Measurements from ENCODE around the gene IQGAP1.
"Not testable (repeated sequence)": the region's sequence is repeated elsewhere in the genome, so short reads cannot be mapped to it uniquely, and the experiment has no call there.

IQGAP1 gene, protein sequence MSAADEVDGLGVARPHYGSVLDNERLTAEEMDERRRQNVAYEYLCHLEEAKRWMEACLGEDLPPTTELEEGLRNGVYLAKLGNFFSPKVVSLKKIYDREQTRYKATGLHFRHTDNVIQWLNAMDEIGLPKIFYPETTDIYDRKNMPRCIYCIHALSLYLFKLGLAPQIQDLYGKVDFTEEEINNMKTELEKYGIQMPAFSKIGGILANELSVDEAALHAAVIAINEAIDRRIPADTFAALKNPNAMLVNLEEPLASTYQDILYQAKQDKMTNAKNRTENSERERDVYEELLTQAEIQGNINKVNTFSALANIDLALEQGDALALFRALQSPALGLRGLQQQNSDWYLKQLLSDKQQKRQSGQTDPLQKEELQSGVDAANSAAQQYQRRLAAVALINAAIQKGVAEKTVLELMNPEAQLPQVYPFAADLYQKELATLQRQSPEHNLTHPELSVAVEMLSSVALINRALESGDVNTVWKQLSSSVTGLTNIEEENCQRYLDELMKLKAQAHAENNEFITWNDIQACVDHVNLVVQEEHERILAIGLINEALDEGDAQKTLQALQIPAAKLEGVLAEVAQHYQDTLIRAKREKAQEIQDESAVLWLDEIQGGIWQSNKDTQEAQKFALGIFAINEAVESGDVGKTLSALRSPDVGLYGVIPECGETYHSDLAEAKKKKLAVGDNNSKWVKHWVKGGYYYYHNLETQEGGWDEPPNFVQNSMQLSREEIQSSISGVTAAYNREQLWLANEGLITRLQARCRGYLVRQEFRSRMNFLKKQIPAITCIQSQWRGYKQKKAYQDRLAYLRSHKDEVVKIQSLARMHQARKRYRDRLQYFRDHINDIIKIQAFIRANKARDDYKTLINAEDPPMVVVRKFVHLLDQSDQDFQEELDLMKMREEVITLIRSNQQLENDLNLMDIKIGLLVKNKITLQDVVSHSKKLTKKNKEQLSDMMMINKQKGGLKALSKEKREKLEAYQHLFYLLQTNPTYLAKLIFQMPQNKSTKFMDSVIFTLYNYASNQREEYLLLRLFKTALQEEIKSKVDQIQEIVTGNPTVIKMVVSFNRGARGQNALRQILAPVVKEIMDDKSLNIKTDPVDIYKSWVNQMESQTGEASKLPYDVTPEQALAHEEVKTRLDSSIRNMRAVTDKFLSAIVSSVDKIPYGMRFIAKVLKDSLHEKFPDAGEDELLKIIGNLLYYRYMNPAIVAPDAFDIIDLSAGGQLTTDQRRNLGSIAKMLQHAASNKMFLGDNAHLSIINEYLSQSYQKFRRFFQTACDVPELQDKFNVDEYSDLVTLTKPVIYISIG (N-terminal part only)

DNA sequence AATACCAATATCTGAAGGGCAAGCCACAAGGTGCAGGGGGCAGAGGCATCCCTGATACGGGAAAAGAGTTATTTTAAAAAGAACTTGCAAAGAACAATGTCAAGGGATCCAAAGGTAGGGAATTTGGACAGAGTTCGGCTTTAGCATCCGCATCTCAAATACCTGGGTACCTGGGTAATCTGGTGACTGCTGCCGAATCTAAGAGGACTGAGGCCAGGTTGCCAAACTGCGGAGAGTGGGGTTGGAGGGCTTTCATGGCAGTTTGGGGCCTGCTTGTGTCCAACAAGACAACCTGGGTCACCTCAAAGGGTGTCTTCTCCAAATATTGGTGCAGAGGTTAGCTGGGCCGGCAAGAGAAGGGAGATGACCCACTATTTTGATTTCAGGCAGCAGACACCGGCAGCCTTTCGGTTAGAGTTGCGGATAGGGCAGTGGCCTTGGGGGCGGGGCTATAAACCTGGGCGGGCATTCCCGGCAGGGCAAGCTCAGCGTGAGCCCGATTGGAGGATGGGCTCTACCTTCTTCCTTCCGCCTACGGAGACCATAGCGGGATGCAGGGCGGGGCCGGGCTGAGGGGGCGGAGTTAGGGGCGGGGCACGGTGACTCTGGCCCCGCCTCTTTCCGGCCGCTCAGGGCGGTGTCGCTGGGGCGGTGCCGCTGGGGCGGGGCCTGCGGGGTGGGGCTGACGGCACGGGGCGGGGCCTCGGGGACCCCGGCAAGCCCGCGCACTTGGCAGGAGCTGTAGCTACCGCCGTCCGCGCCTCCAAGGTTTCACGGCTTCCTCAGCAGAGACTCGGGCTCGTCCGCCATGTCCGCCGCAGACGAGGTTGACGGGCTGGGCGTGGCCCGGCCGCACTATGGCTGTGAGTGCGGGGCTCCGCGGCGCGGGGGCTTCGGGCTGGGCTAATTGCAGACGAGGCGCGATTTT, at the start of gene IQGAP1:
Gene IQGAP1 (plus strand): TSS at position 709 of the 928 bp plus-strand sequence. CDS start 100 bp downstream, at position 809.
- DNase-seq (ENCODE audit: low spot score), result peak; percentile 96

DNA sequence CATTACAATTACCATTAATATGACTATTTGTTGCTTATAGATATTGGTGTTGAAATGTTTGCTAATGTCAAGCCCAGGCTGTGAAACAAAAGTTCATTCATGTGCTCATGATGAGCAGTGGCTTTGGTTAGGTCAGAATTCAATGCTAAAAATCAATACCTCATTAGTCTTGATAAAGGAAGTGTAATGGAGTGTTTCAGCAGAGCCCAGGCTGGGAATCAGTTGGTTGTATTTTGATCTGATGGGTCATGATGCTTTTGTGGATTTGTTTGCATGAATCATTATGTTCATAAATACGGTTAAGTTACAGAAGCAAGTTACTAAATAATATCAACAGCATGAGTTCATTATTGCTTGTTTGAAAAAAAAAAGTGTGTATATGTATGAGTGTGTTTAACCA, 49.5 kb upstream of the IQGAP1 start:
- DNase-seq (ENCODE audit: low spot score), result no peak

DNA sequence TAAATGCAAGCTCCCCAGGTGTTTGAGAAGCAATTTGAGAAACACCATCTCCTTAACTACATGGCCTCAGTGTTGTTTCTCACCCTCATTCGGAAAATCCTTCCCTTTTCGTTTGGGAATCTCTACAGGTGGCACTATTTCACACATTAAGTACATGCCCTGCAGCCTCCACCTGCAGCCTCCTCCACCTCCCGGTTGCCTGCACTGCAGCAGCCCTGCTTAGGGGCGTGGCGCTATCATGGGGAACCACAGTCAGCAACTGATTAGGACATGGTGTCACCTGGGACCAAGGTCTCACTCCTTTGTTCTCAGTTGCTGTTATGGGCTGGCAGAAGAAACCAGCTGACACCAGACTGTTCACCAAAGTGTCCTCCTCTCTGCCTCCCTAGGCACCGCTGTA, 47.7 kb upstream of the IQGAP1 start:
- no peak for DNase-seq (ENCODE audit: low spot score)

DNA sequence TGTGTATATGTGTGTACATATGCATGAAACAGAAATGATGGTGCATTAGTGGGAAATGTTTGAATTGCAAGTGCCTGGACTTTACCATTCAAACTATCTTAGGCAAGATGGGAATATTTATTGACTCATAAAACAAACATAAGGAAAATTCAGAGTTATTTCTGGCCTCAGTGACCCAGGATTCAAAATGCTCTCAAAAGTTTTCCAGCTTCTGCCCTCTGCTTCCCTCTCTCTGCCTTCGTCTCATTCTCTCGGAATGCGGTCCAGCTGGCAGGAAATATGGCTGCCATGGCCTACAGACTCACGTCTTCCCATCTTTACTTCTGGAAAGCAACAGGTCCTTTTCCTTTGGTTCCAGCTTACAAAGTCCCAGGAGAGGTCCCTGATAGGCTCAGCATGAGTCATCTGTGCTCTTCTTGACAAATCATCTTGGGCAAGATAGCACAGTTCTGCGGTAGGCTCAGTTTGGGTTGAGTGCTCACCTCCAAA, 44.7 kb upstream of the IQGAP1 start:
- DNase-seq (ENCODE audit: low spot score), result no peak

DNA sequence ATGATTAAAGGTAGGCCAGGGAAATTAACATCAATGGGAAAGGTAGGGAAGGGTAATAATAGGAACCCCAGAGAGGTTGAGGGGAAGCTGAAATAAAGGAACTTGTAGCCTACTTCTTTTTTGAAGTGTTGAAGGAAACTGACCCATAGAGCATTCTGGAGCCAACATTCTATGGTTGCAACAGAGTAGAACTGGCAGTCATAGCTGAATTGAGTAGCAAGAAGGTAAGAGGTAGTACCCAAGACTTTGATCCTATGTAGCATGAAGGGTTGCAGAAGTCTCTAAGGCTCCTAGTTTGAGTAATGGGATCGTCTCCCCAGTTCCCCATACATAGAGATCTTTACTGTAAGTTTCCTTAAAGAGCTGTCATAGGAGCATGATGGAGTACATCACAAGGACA, 43.4 kb upstream of the IQGAP1 start:
- no peak for DNase-seq (ENCODE audit: low spot score)

DNA sequence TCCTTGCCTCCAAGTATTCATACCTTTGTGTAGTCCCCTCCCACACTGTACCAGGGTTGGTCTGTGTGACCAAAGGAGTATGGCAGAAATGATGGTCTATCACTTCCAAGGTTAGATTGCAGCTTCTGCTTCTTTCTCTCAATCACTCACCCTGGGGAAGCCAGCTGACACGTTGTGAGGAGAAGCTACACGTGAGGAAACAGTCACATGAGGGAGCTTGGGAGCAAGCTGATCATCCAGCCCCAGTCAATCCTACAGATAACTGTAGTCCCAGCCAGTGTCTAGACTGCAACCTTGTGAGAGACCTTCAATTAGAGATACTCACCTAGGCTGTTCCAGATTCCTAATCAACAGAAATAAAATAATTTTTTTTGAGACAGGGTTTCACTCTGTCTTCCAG, 42.2 kb upstream of the IQGAP1 start:
- DNase-seq (ENCODE audit: low spot score), result no peak

DNA sequence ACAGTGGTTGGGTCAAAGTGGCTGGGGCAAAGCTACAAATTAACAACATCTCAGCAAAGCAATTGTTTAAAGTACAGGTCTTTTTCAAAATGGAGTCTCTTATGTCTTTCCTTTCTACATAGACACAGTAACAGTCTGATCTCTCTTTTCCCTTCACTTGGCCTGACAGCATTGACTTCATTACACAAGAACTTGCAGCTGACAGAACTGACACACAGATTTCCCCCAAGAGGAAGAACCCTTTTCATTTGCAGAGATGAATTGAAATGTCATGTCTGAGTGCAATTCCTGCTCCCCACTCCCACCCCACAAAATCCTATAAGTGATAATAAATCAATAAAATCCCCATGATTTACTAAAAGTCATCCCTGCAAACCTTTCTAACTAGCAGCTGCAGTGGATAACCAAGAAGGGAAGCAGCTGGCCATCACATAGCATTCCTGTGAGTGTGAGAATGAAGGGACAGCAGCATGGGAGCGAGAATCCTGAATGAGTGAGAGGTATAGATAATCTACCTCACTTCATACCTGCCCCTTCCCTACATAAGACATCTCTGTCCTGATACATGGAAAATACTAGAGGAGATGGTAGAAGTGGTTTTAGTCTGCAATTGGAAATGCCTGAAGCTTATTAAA, 40.5 kb upstream of the IQGAP1 start:
- not testable (repeated sequence) for DNase-seq (ENCODE audit: low spot score)

DNA sequence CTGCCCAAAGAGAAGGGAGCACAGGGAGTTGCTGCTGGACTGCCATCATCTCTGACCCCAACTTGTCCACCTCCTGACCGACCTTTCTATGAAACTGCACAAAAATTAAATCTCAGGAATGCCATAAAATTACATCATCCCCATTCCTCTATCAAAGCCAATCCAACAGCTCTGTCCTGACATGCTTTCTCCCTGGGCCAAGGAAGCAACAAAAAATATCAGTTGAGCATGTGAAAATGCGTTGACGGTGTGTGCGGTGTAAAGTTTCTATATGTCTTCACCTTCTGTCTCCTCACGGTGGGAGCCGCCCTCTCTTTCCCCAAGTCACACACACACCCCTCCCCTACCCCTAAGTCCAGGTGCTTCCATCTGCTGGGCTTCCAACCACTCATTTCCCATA, 39.6 kb upstream of the IQGAP1 start:
- DNase-seq (ENCODE audit: low spot score), result no peak

DNA sequence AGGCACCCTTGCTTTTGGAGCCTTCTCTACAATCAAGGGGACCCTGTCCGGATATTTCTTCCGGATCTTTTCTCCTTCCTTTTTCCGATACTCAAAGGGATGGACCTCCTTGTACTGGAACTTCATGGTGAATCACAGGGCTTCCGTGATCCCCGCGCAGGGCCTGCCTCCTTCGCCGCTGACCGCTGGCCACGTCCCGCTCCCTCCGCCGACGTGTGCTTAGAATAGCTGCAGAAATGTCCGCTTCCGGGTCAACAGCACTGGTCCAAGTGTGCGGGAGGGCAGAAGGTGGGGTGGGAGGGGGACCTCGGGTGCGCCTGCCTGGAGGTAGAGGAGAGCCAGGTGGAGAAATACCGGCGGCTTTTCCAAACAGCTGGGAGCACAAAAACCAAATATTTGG, 39.0 kb upstream of the IQGAP1 start:
- DNase-seq (ENCODE audit: low spot score), result no peak

DNA sequence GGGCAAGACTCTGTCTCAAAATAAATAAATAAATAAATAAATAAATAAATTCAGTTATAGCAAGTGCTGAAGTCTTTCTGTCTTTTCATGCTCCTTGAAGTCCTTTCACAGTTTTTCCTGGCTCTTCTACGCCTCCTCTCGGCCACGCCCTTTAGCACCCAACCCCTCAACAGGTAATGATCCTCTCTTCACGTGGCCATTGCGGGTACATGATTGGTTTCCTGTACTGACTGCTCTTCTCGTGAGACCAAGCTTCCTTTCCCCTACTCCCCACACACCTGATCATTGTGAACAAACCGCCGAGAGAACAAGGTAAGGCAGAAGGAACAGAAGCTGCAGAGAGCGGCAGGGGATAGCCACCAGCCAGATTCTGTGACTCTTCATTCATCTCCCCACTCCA, 38.2 kb upstream of the IQGAP1 start:
- no peak for DNase-seq (ENCODE audit: low spot score)

DNA sequence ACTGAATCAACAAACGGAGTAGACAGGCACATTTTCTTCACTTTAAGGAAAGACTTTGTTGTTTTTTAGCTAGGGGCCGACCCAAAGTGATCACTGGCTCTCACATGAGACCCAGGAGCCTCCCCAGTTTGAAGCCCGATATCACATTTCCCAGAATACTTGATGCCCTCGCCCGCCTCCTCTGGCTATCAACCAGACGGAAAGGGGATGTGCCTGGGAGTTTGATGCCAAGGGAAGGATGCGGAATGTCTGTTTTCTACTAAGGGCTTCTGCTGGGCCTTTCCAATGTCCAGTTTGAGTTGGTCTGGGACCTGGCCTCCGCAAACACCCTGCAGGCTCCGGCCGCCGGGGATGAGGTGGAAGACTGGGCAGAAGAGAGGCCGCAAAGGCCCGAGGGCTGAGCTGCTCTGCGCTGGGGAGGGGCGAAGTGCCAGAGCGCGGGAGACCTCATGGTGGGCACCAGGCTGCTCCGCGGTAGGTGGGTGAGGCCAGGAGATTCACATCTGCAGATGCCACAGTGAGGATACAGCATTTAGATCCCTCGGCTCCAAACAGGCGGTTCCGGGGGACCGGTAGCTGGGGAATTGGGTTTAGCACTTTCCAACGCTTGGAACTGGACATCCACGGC, 36.4 kb upstream of the IQGAP1 start:
- peak; percentile 34 for DNase-seq (ENCODE audit: low spot score)

DNA sequence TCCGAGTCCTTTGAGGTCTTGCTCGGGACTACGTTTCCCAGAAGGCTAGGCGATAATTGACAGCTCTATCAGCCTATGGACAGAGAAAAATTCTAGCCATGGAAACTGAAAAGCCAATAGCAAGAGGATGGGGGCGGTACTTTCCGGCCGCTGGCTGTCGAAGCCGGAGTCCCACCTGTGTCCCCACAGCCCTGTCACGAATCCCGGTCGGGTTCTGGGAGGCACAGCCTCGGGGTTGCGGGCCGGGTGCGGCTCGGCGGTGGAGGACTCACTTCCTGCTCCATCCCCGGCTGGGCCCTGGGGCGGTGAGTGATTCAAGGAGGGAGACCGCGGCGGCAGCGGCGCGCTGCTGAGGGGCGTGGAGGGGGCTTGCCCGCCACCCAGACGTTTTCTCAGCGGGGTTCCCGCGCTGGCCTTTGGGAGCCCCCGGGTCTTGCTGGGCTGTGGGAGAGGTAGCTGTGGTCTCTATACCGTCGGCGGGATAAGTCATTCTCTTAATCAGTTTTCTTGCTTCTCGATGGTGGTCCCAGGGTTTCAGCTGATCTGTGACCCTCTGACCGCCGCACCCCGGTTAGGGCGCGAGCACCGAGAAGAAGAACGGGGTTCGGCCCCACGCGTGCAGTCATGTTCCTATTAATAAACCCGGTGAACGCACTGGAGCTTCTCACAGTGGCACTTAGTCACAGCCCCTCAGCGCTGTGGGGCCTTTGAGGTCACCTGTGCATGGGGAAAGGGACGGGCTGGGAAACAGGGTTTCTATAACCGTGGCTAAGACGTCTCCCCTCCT, 35.7 kb upstream of the IQGAP1 start, which contains the start of gene ZNF774:
Gene ZNF774 (plus strand): TSS at position 178 of the 787 bp plus-strand sequence. CDS start 2,377 bp downstream, outside the sequence.
- peak; percentile 99 for DNase-seq (ENCODE audit: low spot score)

DNA sequence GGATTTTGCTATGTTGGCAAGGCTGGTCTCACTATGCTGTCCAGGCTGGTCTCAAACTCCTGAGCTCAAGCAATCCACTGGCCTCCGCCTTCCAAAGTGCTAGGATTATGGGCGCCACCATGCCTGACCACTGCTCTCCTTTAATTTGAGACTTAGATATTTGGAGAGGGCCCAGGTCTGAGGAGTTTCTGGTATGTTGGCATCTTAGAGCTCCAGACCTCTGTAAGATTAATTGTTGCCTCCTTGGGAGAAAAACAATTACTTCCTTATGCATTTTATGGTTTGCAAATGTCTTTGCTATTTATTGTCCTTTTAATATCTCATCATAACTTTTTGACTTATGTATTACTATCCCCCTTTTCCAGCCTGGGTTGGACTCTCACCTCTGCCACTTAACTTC, 33.1 kb upstream of the IQGAP1 start:
- DNase-seq (ENCODE audit: low spot score), result no peak

DNA sequence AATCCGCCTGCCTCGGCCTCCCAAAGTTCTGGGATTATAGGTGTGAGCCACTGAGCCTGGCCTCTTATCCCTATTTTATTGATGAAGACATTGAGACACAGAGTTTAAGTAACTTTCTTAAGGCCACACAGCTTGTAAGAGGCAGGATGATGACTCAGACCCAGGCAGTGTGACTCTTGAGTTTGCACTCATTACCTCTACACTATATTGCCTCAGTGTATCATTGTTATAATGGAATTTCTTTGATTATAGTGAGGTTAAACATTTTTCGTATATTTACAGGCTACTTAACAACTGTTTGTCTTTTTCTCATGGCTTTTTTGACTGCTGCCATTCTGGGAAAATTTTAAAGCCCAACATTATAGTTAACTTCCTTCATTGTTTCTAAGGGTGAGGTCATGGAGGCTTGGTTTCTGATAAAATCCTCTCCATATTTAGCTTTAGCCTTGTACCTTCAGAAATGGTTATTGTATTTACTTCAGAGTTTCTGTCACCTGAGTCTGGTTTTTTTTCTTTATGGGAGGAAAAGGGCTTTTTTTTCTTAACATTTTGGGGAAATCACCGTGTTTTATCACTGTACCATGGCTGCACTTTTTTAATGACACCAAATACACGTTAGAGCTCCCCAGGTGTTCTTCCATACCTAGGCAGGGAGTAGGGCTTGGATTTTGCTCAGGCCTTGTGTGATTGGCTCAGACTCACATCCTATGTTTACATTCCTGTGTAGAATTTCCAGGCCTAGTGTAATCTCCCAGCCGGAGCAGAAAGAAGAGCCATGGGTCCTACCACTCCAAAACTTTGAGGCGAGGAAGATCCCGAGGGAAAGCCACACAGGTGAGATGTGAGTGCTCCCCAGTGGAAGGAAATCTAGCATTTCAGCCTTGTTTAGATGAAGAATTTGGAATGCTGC, 29.7 kb upstream of the IQGAP1 start:
- no peak for DNase-seq (ENCODE audit: low spot score)

DNA sequence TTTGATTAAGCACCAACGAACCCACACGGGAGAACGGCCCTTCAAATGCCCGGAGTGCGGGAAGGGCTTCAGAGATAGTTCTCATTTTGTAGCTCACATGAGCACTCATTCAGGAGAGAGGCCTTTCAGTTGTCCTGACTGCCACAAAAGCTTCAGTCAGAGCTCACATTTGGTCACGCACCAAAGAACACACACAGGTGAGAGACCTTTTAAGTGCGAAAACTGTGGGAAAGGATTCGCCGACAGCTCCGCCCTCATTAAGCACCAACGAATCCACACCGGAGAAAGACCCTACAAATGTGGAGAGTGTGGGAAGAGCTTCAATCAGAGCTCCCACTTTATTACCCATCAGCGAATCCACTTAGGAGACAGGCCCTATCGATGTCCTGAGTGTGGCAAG, 27.3 kb upstream of the IQGAP1 start:
- no peak for DNase-seq (ENCODE audit: low spot score)

DNA sequence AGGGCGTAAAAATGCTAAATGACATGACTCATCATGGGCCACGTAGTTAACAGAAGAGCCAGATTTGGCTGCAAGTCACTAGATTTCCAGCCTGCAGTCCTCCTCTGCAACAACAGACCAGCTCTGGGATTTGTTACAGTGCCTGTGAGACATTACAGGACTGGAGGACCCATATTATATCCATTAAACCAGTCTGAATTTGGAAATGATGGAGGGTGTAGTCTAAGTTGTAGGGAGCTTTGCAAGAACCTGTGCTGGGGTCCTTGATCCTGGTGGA, 25.2 kb upstream of the IQGAP1 start:
- DNase-seq (ENCODE audit: low spot score), result no peak

DNA sequence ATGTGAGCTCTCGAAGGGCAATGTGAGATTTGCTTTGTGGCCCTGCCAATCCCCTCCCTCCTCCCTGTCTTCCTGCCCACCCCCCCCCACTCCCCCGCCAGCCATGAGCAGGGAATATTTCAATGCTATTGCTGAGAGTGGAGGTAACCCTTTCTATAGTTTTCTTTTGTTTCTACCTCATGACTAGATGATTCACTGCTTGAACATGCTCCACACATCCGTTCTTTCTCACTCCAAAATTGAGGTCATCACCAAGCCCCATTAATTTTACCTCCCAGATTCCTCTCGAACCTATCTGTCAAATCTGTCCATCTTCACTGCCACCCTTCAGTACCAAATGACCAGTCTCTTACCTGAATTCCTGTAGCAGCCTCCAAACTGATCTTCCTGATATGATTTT, 23.8 kb upstream of the IQGAP1 start:
- no peak for DNase-seq (ENCODE audit: low spot score)

DNA sequence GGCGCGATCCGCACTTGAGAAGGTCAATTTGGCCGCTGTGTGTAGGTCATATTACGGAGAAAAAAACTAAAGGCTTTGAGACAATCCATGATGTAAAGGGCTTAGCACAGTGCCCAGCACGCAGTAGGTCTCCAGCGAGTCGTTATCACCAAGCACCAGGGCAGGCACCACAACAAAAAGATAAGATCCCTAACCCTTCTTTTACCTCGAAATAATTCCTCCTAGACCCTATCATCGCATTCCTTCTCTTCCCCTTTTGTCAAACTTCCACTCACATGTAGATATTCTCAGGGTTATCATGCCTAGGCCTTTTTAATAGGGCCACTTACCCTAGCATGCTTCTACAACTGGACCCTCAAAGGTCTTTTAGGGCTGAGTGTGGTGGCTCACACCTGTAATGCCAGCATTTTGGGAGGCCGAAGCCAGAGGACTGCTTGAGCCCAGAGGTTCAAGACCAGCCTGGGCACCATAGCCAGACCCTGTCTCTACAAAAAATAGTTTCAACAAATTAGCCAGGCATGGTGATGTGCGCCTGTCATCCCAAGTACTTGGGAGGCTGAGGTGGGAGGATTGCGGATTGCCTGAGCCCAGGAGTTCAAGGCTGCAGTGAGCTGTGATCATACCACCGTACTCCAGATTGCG, 22.5 kb upstream of the IQGAP1 start:
- DNase-seq (ENCODE audit: low spot score), result no peak

Data from HuH-7.5 (cell line).